IMR-90 (cell line): ENCODE results near the gene MYADML2. TPM values are rescaled to one million over a fixed set of nuclear protein-coding genes. Genes with fewer than 3 reads are reported as not detected.

Experiments used
- polyA plus RNA-seq, 3 experiments: library from polyadenylated mRNA; depleted of rRNA; stranded (reverse); fragments of >200 nt; gene quantifications; 2 replicates each; pipeline ENCODE4 v1.2.3, GENCODE V29; 2012; ENCODE audit warnings: low replicate concordance in 1 of 3
- total RNA-seq: library from RNA; depleted of rRNA; stranded (reverse); fragments of >200 nt; gene quantifications from 2 replicates; pipeline ENCODE4 v1.2.3, GENCODE V29; 2012
- TF ChIP-seq, protein P1 (sequence below): fragments of 150-350 bp; IDR thresholded peaks from 2 replicates; pipeline ENCODE4 v1.6.1; 2016; ENCODE audit warnings: low read depth, mild to moderate bottlenecking, low read length, moderate library complexity, borderline replicate concordance

The MYADML2 gene
- total and polyA plus RNA-seq, 2 of the 4 experiments (the other 2 are of a cell fraction) = not detected

DNA sequence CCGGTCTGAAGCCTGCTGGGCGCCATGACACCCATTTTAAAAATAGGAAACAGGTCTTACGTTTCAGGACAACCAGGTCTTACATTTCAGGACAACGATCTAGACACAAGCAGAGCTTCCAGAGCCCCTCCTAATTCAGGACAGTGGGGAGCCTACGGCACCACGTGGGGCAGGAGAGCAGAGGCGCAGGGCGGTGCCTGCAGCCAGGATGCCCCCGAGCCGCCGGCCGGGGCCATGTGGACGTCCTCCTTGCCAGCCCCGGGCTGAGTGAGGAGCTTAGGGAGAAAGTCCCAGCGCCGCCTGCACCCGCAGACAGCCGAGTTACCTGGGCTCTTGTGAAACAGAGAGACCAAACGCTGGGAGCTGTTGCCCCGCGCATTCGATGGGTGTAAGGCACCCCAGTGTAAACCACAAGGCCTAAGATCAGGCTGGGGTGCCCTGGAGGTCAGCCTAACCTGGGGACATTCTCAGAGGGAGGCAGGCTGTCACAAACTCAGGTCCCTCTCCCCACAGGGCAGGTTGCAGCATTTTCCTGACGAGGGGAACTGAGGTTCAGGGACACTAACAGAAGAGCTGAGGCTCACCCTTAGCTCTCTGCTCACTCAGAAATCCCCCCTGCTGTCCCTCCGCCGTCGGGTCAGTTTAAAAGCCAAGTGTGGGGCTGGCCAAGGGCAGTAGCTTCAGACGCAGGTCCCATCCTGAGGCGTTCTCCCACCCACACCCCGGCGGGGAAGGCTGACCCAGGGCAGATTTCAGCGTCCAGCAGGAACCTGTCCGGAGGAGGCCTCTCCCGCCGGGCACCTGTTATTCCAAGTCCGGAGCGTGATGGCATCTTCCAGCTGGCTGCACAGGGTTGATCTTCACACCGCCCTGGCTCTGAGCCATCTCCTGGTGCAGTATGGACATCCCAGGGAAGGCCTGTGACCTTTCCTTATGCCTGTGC, 15.7 kb upstream of the MYADML2 start (continued):
- TF ChIP-seq, protein P1, sequence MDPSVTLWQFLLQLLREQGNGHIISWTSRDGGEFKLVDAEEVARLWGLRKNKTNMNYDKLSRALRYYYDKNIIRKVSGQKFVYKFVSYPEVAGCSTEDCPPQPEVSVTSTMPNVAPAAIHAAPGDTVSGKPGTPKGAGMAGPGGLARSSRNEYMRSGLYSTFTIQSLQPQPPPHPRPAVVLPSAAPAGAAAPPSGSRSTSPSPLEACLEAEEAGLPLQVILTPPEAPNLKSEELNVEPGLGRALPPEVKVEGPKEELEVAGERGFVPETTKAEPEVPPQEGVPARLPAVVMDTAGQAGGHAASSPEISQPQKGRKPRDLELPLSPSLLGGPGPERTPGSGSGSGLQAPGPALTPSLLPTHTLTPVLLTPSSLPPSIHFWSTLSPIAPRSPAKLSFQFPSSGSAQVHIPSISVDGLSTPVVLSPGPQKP = no peak
